Keratinocyte (primary cell): ENCODE measurements around the gene DAB1. TPM values are rescaled to one million over a fixed set of nuclear protein-coding genes. Genes with fewer than 3 reads are reported as not detected.

Experiments used
- DNase-seq: peaks from one replicate; pipeline ENCODE4 v3.0.0-alpha.2; 2011; ENCODE audit warnings: low read depth, missing footprints, low spot score
- FAIRE-seq: peaks from 2 replicates; lab custom pipeline; 2011; peaks lifted over from hg19 to GRCh38; lab: Jason Lieb, UNC
- H2AFZ ChIP-seq: 2 replicates; pipeline ENCODE4 v1.6.0; 2012; ENCODE audit warnings: low read length, control low read depth, inconsistent platforms; ENCODE audit not compliant: control insufficient read depth
- H3K27ac ChIP-seq: 2 replicates; pipeline ENCODE4 v1.5.1; 2011; ENCODE audit warnings: low read length; ENCODE audit not compliant: control insufficient read depth, insufficient read depth
- H3K27me3 ChIP-seq: 3 replicates; pipeline ENCODE4 v1.6.0; 2011; ENCODE audit warnings: low read length; ENCODE audit not compliant: control insufficient read depth, insufficient read depth; ENCODE audit errors: extremely low read depth
- H3K36me3 ChIP-seq, 2 experiments: 2 replicates in 1 of 2; 3 replicates in 1 of 2; pipeline ENCODE4 v1.5.1; 2011; ENCODE audit warnings: low read length in 2 of 2, mild to moderate bottlenecking in 1 of 2; ENCODE audit not compliant: control insufficient read depth in 2 of 2, insufficient read depth in 2 of 2; ENCODE audit errors: extremely low read depth in 1 of 2
- H3K4me1 ChIP-seq: 3 replicates; pipeline ENCODE4 v1.5.1; 2011; ENCODE audit warnings: low read length; ENCODE audit not compliant: control insufficient read depth, insufficient read depth; ENCODE audit errors: extremely low read depth
- H3K4me2 ChIP-seq: 3 replicates; pipeline ENCODE4 v1.6.0; 2011; ENCODE audit warnings: low read depth, low read length; ENCODE audit not compliant: control insufficient read depth, insufficient read depth; ENCODE audit errors: extremely low read depth
- H3K4me3 ChIP-seq, 3 experiments: fragments of 200-600 bp in 1 of 3; sonication (generic) in 1 of 3; 2 replicates in 2 of 3; 3 replicates in 1 of 3; pipeline ENCODE4 v1.5.1; 2011 to 2016; ENCODE audit warnings: low read length in 3 of 3, mild to moderate bottlenecking in 3 of 3, control low read depth in 2 of 3, inconsistent platforms in 1 of 3, low read depth in 1 of 3, mixed read lengths in 1 of 3, mixed run types in 1 of 3, moderate library complexity in 1 of 3; ENCODE audit not compliant: control insufficient read depth in 2 of 3, insufficient read depth in 2 of 3; ENCODE audit errors: extremely low read depth in 1 of 3
- H3K79me2 ChIP-seq: 2 replicates; pipeline ENCODE4 v1.6.0; 2012; ENCODE audit warnings: low read length; ENCODE audit not compliant: control insufficient read depth, insufficient read depth
- H3K9ac ChIP-seq: 3 replicates; pipeline ENCODE4 v1.6.0; 2011; ENCODE audit warnings: low read length; ENCODE audit not compliant: control insufficient read depth, insufficient read depth; ENCODE audit errors: extremely low read depth
- H3K9me1 ChIP-seq: 3 replicates; pipeline ENCODE4 v1.6.0; 2011; ENCODE audit warnings: low read length; ENCODE audit not compliant: control insufficient read depth, insufficient read depth; ENCODE audit errors: extremely low read depth
- H3K9me3 ChIP-seq: 2 replicates; pipeline ENCODE4 v1.5.1; 2012; ENCODE audit warnings: low read depth, low read length; ENCODE audit not compliant: control insufficient read depth
- H4K20me1 ChIP-seq: 3 replicates; pipeline ENCODE4 v1.6.0; 2011; ENCODE audit warnings: low read length; ENCODE audit not compliant: control insufficient read depth, insufficient read depth; ENCODE audit errors: extremely low read depth
- EZH2 ChIP-seq: IDR thresholded peaks from one replicate; pipeline ENCODE4 v1.6.1; 2012; ENCODE audit warnings: inconsistent platforms, mild to moderate bottlenecking, low read length, moderate library complexity
- dilution Hi-C: fragments of 300-500 bp; cut with MboI; formaldehyde crosslinking; loops from one replicate; pipeline ENCODE4 v1.7.0; 2020; ENCODE audit warnings: low sequenced_read_pairs; ENCODE audit not compliant: extremely low pct_ligation_motif_present
- polyA plus RNA-seq, 5 experiments: library from polyadenylated mRNA; depleted of rRNA in 3 of 5; stranded (reverse) in 3 of 5; stranded (forward) in 1 of 5; unstranded in 1 of 5; fragments of >200 nt; gene quantifications; 1 replicate in 1 of 5; 2 replicates in 3 of 5; 3 replicates in 1 of 5; pipeline versions ENCODE4 v1.2.1 to v1.2.3, GENCODE V29; 2011 to 2012; ENCODE audit warnings: missing spikeins in 2 of 5, low read depth in 1 of 5, low replicate concordance in 1 of 5
- TF ChIP-seq, protein P1 (sequence below), 3 experiments: IDR thresholded peaks in 1 of 3; conservative IDR thresholded peaks in 1 of 3; optimal IDR thresholded peaks in 1 of 3; 2 replicates in 2 of 3; 3 replicates in 1 of 3; pipeline versions ENCODE3 to v1.5.1; 2011; ENCODE audit warnings: low read length in 3 of 3, mild to moderate bottlenecking in 3 of 3, moderate library complexity in 2 of 3, control low read depth in 1 of 3, inconsistent platforms in 1 of 3; ENCODE audit not compliant: insufficient read depth in 2 of 3; ENCODE audit errors: extremely low read depth in 1 of 3

The DAB1 gene
- polyA plus RNA-seq, 1 donor (not counting 4 experiments of a cell fraction or from before 2014, with no cell fraction given) = 0.01 TPM

DNA sequence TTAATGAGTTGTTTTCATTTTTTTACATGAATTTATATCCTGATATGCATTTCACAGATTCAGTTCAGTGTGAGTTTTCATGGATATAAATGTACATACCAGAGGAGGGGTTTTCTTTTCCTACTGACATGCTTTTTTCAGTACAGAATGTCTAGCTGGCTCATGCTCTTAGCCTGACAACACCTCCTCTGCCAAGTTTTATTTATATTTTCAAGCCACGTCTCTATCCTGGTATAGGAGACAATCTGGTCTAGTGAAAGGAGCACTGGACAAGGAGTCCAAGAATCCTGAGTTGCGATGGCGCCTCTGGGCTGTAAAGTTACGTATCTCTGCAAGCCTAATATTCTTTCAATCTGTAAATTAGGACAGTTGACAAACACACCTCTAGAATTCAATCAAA, 4.9 kb downstream of the DAB1 start:
- peaks cover 38% of the 10 kb centered on the region for H3K27me3 ChIP-seq

DNA sequence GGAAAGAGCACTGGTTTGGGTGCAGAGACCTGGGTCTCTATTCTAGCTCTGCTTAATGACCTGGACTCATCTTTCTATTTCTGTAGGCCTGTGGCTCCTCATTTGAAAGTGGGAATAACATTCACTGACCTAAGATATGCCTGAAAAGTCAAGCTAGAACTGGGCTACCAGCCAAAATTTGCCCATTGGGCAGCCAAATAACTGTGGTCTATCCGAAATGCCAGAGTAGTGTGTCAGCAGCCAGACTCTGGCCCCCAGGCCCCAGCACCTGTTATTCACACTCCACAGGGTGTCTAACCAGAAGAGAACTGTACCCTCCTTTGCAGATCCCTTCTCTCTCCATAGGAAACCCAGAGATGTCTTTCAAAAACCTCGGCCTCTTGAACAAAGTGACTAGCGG, 12.6 kb downstream of the DAB1 start:
- H3K9ac ChIP-seq = no peak overlapping the region
- peaks cover 3% of the 10 kb centered on the region for H3K27me3 ChIP-seq
- H3K9me1 ChIP-seq = no peaks in the 10 kb centered on the region
- no peak for DNase-seq
- H3K36me3 ChIP-seq = no peaks in the 10 kb centered on the region
- no peak overlapping the region for H3K4me2 ChIP-seq
- no peaks in the 10 kb centered on the region for H4K20me1 ChIP-seq
- TF ChIP-seq EZH2 = no peak
- TF ChIP-seq, protein P1, sequence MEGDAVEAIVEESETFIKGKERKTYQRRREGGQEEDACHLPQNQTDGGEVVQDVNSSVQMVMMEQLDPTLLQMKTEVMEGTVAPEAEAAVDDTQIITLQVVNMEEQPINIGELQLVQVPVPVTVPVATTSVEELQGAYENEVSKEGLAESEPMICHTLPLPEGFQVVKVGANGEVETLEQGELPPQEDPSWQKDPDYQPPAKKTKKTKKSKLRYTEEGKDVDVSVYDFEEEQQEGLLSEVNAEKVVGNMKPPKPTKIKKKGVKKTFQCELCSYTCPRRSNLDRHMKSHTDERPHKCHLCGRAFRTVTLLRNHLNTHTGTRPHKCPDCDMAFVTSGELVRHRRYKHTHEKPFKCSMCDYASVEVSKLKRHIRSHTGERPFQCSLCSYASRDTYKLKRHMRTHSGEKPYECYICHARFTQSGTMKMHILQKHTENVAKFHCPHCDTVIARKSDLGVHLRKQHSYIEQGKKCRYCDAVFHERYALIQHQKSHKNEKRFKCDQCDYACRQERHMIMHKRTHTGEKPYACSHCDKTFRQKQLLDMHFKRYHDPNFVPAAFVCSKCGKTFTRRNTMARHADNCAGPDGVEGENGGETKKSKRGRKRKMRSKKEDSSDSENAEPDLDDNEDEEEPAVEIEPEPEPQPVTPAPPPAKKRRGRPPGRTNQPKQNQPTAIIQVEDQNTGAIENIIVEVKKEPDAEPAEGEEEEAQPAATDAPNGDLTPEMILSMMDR (optimal IDR thresholded peaks at IDR 0.05 in 1 of 3, IDR thresholded peaks at IDR 0.05 in 1 of 3, conservative IDR thresholded peaks at IDR 0.05 in 1 of 3; ENCODE audit: extremely low read depth in 1 of 3, insufficient read depth in 2 of 3, low read length in 3 of 3) = no peak
- no peak overlapping the region for H3K27ac ChIP-seq
- no peaks in the 10 kb centered on the region for H3K4me1 ChIP-seq
- no peak overlapping the region for H2AFZ ChIP-seq
- H3K79me2 ChIP-seq = no peaks in the 10 kb centered on the region
- no peak for FAIRE-seq
- H3K9me3 ChIP-seq = no peaks in the 10 kb centered on the region
- H3K4me3 ChIP-seq = no peak overlapping the region
- dilution Hi-C loops = no loop called here

More for the DNA sequence above, 4.9 kb downstream of the DAB1 start:
- no peaks in the 10 kb centered on the region for H4K20me1 ChIP-seq
- no peak overlapping the region for H3K27ac ChIP-seq
- peaks cover 8% of the 10 kb centered on the region for H3K4me1 ChIP-seq
- dilution Hi-C loops = no loop called here
- no peak for DNase-seq
- H3K36me3 ChIP-seq = no peaks in the 10 kb centered on the region
- H3K9me1 ChIP-seq = no peaks in the 10 kb centered on the region
- TF ChIP-seq, protein P1 (optimal IDR thresholded peaks at IDR 0.05 in 1 of 3, IDR thresholded peaks at IDR 0.05 in 1 of 3, conservative IDR thresholded peaks at IDR 0.05 in 1 of 3; ENCODE audit: extremely low read depth in 1 of 3, insufficient read depth in 2 of 3, low read length in 3 of 3) = no peak
- no peak for TF ChIP-seq EZH2
- FAIRE-seq = no peak
- no peak overlapping the region for H3K9ac ChIP-seq
- H3K4me2 ChIP-seq = no peak overlapping the region
- H2AFZ ChIP-seq = no peak overlapping the region
- H3K4me3 ChIP-seq = no peak overlapping the region
- no peaks in the 10 kb centered on the region for H3K79me2 ChIP-seq
- H3K9me3 ChIP-seq = no peaks in the 10 kb centered on the region
